ENCODE measurements around the gene GRWD1.

The GRWD1 gene

DNA sequence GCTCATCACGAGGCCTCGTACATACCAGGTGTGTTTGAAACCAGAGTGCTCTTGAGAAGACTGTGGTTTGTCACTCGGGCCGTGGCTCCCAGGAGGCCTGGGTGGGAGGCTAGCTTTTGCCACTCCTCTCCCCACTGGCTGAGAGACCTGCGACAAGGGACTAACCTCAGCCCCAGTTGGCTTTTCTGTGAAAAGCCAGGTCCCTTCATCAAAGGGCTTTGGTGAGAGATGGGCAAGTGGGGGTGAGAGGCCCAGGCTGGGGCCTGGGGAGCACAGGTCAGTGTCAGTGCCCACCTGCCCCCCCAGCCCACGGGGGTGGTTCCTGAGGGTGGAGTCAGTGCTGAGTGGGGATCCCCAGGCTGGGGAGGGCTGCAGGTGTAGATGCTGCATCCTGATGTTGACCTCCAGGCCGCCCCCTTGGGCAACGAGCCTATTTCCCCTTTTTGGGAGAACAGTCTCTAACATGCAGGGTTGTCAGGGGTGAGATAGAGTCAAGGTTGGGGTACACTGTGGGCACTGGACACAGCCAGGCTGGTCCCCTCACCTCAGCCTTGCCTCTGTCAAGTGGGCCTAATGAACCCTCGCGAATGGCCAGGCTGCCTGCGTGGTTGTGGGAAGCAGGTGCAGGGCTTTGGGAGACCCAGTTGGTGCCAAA lies 10.3 kb downstream of the GRWD1 start:
- Histone ChIP-seq H3K27ac (ENCODE audit: insufficient read depth, low read depth, low read length, poor library complexity, severe bottlenecking) (no peak overlapping the region), H3K4me1 (ENCODE audit: control insufficient read depth, insufficient read depth, low read length) (no peaks in the 10 kb centered on the region), H3K4me3 (ENCODE audit: insufficient read depth, low read depth, low read length) (no peak overlapping the region), H3K36me3 (ENCODE audit: control insufficient read depth, insufficient read depth, low read length) (peaks cover 25% of the 10 kb centered on the region), H3K9me3 (ENCODE audit: control insufficient read depth, low read length) (no peaks in the 10 kb centered on the region), H3K27me3 (ENCODE audit: control insufficient read depth, insufficient read depth, low read length, poor library complexity, severe bottlenecking) (no peaks in the 10 kb centered on the region)
- 97% methylated on average over 11 of the region's 11 CpGs for WGBS, 2 experiments

DNA sequence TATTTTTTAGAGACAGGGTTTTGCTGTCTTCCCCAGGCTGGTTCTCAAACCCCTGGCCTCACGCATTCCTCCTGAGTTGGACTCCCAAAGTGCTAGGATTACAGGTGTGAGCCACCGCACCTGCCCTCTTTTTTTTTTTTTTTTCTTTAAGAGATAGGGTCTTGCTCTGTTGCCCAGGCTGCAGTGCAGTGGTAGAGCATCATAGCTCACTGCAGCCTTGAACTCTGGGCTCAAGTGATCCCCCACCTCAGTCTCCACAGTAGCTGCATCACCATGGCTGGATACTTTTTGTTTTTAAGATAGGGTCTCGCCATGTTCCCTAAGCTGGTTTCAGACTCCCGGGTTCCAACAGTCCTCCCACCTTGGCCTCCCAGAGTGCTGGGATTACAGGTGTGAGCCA lies 11.1 kb downstream of the GRWD1 start:
- Histone ChIP-seq H3K4me1 (ENCODE audit: control insufficient read depth, insufficient read depth, low read length) (no peaks in the 10 kb centered on the region), H3K9me3 (ENCODE audit: control insufficient read depth, low read length) (no peaks in the 10 kb centered on the region), H3K27me3 (ENCODE audit: control insufficient read depth, insufficient read depth, low read length, poor library complexity, severe bottlenecking) (no peaks in the 10 kb centered on the region), H3K27ac (ENCODE audit: insufficient read depth, low read depth, low read length, poor library complexity, severe bottlenecking) (no peak overlapping the region), H3K36me3 (ENCODE audit: control insufficient read depth, insufficient read depth, low read length) (peaks cover 17% of the 10 kb centered on the region), H3K4me3 (ENCODE audit: insufficient read depth, low read depth, low read length) (no peak overlapping the region)
- 93 to 98% methylated on average over 4 of the region's 4 CpGs for WGBS, 2 experiments

DNA sequence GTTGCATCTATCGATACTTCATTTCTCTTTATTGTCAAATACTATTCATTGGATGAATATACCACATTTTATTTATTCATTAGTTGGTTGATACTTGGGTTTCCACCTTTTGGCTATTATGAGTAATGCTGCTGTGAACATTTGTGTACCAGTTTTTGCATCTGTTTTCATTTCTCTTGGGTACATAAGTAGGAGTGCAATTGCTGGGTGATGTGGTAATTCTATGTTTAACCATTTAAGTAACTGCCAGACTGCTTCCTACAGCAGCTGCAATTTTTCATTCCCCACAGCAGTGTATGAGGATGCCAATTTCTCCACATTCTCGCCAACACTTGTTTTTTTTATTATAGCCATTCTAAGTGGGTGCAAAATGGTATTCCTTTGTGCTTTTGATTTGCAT lies 12.2 kb downstream of the GRWD1 start:
- no peaks in the 10 kb centered on the region for H3K4me1 ChIP-seq (ENCODE audit: control insufficient read depth, insufficient read depth, low read length)
- H3K9me3 ChIP-seq (ENCODE audit: control insufficient read depth, low read length): no peaks in the 10 kb centered on the region
- 92 to 100% methylated on average over 2 of the region's 2 CpGs for WGBS, 2 experiments
- H3K4me3 ChIP-seq (ENCODE audit: insufficient read depth, low read depth, low read length): no peak overlapping the region
- H3K27ac ChIP-seq (ENCODE audit: insufficient read depth, low read depth, low read length, poor library complexity, severe bottlenecking): no peak overlapping the region
- H3K27me3 ChIP-seq (ENCODE audit: control insufficient read depth, insufficient read depth, low read length, poor library complexity, severe bottlenecking): no peaks in the 10 kb centered on the region
- H3K36me3 ChIP-seq (ENCODE audit: control insufficient read depth, insufficient read depth, low read length): peaks cover 10% of the 10 kb centered on the region

DNA sequence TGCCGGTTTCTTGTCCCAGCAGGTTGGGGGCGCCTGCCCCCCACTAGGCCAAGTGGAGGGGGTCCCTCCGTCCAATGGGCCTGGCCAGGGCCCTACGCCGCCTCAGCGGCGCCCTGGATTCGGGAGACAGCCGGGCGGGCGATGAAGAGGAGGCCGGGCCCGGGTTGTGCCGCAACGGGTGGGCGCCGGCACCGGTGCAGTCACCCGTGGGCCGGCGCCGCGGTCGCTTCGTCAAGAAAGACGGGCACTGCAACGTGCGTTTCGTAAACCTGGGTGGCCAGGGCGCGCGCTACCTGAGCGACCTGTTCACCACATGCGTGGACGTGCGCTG lies 15.8 kb downstream of the GRWD1 start:
- no peak overlapping the region for H3K4me3 ChIP-seq (ENCODE audit: insufficient read depth, low read depth, low read length)
- no peaks in the 10 kb centered on the region for H3K27me3 ChIP-seq (ENCODE audit: control insufficient read depth, insufficient read depth, low read length, poor library complexity, severe bottlenecking)
- no peaks in the 10 kb centered on the region for H3K4me1 ChIP-seq (ENCODE audit: control insufficient read depth, insufficient read depth, low read length)
- H3K27ac ChIP-seq (ENCODE audit: insufficient read depth, low read depth, low read length, poor library complexity, severe bottlenecking): no peak overlapping the region
- H3K36me3 ChIP-seq (ENCODE audit: control insufficient read depth, insufficient read depth, low read length): no peaks in the 10 kb centered on the region
- H3K9me3 ChIP-seq (ENCODE audit: control insufficient read depth, low read length): no peaks in the 10 kb centered on the region
- WGBS, 2 experiments: 95 to 96% methylated on average over 36 of the region's 36 CpGs

DNA sequence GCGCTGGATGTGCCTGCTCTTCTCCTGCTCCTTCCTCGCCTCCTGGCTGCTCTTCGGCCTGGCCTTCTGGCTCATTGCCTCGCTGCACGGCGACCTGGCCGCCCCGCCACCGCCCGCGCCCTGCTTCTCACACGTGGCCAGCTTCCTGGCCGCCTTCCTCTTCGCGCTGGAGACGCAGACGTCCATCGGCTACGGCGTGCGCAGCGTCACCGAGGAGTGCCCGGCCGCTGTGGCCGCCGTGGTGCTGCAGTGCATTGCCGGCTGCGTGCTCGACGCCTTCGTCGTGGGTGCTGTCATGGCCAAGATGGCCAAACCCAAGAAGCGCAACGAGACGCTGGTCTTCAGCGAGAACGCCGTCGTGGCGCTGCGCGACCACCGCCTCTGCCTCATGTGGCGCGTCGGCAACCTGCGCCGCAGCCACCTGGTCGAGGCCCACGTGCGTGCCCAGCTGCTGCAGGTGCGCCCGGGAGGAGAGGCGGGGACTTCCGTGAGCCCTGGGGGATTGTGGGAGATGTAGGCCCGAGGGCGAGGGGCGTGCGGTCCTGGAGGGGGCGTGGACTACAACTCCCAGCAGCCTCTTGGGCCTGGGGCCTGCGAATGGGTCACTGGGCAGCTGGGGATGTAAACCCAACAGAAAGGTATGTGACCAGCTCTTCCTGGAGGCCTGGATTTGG lies 16.3 kb downstream of the GRWD1 start:
- H3K27me3 ChIP-seq (ENCODE audit: control insufficient read depth, insufficient read depth, low read length, poor library complexity, severe bottlenecking): no peaks in the 10 kb centered on the region
- H3K27ac ChIP-seq (ENCODE audit: insufficient read depth, low read depth, low read length, poor library complexity, severe bottlenecking): no peak overlapping the region
- 93 to 94% methylated on average over 62 of the region's 62 CpGs for WGBS, 2 experiments
- no peaks in the 10 kb centered on the region for H3K4me1 ChIP-seq (ENCODE audit: control insufficient read depth, insufficient read depth, low read length)
- no peaks in the 10 kb centered on the region for H3K9me3 ChIP-seq (ENCODE audit: control insufficient read depth, low read length)
- H3K36me3 ChIP-seq (ENCODE audit: control insufficient read depth, insufficient read depth, low read length): no peaks in the 10 kb centered on the region
- H3K4me3 ChIP-seq (ENCODE audit: insufficient read depth, low read depth, low read length): no peak overlapping the region

DNA sequence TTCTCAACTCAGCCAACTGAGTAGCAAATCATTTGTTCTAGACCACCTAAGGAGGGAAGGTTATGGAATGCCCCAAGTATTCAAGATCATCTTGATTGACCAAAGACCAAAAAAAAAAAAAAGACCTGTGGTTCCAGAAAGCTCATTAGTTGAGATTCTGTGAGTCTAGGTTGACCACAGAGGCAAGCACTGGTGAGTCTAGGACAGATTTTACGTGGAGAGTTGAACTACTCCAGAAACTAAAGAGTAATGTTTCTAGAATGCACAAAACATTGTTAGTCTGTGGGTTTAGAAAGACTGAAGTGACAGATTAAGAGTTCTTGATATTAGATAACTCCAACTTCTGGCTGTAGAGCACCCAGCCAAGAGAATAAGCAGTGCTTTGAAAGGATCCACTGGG lies 19.4 kb downstream of the GRWD1 start:
- no peaks in the 10 kb centered on the region for H3K27me3 ChIP-seq (ENCODE audit: control insufficient read depth, insufficient read depth, low read length, poor library complexity, severe bottlenecking)

DNA sequence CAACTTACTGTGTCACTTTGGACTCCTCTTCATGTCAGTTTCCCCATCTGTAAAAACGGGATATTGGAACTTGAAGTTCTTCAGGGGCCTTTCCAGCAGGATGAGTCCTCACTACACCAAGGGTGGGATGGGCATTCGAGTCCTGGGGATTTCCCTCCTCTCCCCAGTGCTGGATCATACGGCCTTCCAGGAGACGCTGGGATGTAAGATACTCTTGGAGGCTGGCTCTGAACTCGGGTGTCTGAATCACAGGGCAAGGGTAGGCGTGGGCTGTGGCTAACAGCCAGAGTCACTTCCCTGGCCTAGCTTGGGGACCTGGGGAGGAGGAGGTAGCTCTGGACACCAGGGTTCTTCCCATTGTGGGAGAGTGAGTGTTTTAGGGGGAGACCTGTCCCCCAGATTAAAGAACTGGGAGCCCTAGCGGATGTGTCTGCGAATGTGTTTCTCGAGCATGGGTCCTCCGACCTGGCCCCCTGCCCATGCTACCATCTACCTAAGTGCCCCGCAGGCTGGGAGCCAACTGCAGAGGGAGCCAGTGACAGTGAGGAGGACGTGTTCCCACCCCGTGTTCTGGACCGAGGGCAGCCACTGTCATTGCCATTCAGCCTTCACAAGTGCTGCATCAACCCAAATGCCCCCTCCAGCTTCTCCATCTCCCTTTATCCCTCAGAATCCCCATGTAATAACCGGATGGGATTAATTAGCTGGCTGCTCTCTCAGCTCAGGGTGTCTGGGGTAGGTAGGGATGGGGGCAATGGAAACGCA lies 21.0 kb downstream of the GRWD1 start:
- H3K36me3 ChIP-seq (ENCODE audit: control insufficient read depth, insufficient read depth, low read length): peaks cover 13% of the 10 kb centered on the region
- peaks cover 11% of the 10 kb centered on the region for H3K4me1 ChIP-seq (ENCODE audit: control insufficient read depth, insufficient read depth, low read length)
- no peak overlapping the region for H3K27ac ChIP-seq (ENCODE audit: insufficient read depth, low read depth, low read length, poor library complexity, severe bottlenecking)
- no peak overlapping the region for H3K4me3 ChIP-seq (ENCODE audit: insufficient read depth, low read depth, low read length)
- no peaks in the 10 kb centered on the region for H3K9me3 ChIP-seq (ENCODE audit: control insufficient read depth, low read length)
- 87% methylated on average over 16 of the region's 16 CpGs for WGBS, 2 experiments
- no peaks in the 10 kb centered on the region for H3K27me3 ChIP-seq (ENCODE audit: control insufficient read depth, insufficient read depth, low read length, poor library complexity, severe bottlenecking)

More for the DNA sequence above, 19.4 kb downstream of the GRWD1 start:
- no peak overlapping the region for H3K4me3 ChIP-seq (ENCODE audit: insufficient read depth, low read depth, low read length)
- WGBS, 2 experiments: 90 to 95% methylated on average over 1 of the region's 1 CpG
- H3K36me3 ChIP-seq (ENCODE audit: control insufficient read depth, insufficient read depth, low read length): no peaks in the 10 kb centered on the region
- no peak overlapping the region for H3K27ac ChIP-seq (ENCODE audit: insufficient read depth, low read depth, low read length, poor library complexity, severe bottlenecking)
- peaks cover 9% of the 10 kb centered on the region for H3K4me1 ChIP-seq (ENCODE audit: control insufficient read depth, insufficient read depth, low read length)
- no peaks in the 10 kb centered on the region for H3K9me3 ChIP-seq (ENCODE audit: control insufficient read depth, low read length)

DNA sequence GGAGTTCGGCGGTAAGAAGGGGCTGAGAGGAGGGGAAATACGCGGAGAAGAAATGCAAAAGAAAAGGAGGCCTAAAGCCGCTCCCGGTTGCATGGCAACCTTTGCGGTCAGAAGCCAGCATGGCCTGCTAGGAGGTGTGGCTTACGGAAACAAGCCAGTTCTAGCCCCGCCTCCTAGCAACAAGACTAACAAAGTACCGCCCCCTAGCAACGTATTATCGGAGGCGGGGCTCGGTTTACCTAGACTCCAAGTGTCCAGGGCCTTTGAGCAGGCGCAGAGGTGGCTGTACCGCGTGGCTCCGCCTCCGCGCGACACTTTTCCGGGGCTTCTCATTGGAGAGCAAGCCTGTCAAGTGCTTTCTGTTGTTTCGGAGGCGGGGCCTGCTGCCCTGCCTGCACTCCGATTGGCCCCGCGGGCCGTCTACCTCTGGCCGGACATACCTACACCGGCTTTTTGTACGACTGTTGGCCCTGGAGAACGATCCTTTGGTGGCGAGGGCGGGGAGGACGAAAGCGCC lies 23.0 kb downstream of the GRWD1 start:
- peak overlapping the region; percentile 75 for H3K4me3 ChIP-seq (ENCODE audit: insufficient read depth, low read depth, low read length)
- peak overlapping the region; percentile 95 for H3K27ac ChIP-seq (ENCODE audit: insufficient read depth, low read depth, low read length, poor library complexity, severe bottlenecking)
- H3K9me3 ChIP-seq (ENCODE audit: control insufficient read depth, low read length): no peaks in the 10 kb centered on the region
- H3K27me3 ChIP-seq (ENCODE audit: control insufficient read depth, insufficient read depth, low read length, poor library complexity, severe bottlenecking): no peaks in the 10 kb centered on the region
- H3K36me3 ChIP-seq (ENCODE audit: control insufficient read depth, insufficient read depth, low read length): peaks cover 26% of the 10 kb centered on the region
- peaks cover 11% of the 10 kb centered on the region for H3K4me1 ChIP-seq (ENCODE audit: control insufficient read depth, insufficient read depth, low read length)
- WGBS, 2 experiments: 0% methylated on average over 36 of the region's 36 CpGs

DNA sequence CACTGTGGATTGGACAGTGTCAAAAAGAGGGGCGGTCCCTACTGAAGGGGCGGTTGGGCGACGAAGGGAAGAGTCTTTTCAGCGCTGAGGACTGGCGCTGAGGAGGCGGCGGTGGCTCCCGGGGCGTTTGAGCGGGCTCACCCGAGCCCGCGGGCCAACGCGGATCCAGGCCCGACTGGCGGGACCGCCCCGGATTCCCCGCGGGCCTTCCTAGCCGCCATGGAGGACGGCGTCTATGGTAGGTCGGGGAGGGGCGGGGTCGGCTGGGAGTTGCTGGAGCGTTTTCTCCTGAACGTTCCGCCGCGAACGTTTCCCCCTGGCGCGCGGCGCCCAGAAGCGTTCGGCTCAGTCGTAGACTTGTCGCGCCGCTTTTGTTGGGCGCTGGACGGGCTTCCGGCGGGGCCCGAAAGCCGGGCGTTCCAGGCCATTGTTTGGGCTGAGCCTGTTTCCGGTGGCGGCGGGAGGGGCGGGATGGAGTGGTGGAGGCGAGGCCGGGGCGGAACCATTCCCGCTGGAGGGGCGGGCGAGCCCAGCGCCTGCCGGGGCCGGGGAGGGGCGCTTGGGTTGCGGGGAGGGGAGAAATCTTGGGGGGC lies 23.6 kb downstream of the GRWD1 start, which contains the start of gene CYTH2:
Gene CYTH2, plus strand, starts transcription at position 81 of the 593 bp plus-strand sequence. Its CDS starts 139 bp downstream, at position 220.
- WGBS, 2 experiments: 1% methylated on average over 66 of the region's 66 CpGs
- H3K27me3 ChIP-seq (ENCODE audit: control insufficient read depth, insufficient read depth, low read length, poor library complexity, severe bottlenecking): no peaks in the 10 kb centered on the region
- H3K36me3 ChIP-seq (ENCODE audit: control insufficient read depth, insufficient read depth, low read length): peaks cover 32% of the 10 kb centered on the region
- H3K4me3 ChIP-seq (ENCODE audit: insufficient read depth, low read depth, low read length): peak within 1 kb of the TSS; percentile 75
- H3K4me1 ChIP-seq (ENCODE audit: control insufficient read depth, insufficient read depth, low read length): peaks cover 11% of the 10 kb centered on the region
- peak within 1 kb of the TSS; percentile 95 for H3K27ac ChIP-seq (ENCODE audit: insufficient read depth, low read depth, low read length, poor library complexity, severe bottlenecking)
- no peaks in the 10 kb centered on the region for H3K9me3 ChIP-seq (ENCODE audit: control insufficient read depth, low read length)
